Germinal center (tissue), 1 donor: ENCODE results near the gene RIN3.
A peak's percentile ranks its signal among the peaks of the same experiment; 100 is the strongest.

Source experiments
- DNase-seq: peaks from one replicate; pipeline ENCODE4 v3.0.0; 2012; ENCODE audit warnings: mixed read lengths, low spot score

Gene RIN3

GRCh38 chr14:92687681-92688433, 174.3 kb downstream of the RIN3 start:
- no peak for DNase-seq

GRCh38 chr14:92688434-92689375, 175.1 kb downstream of the RIN3 start:
- no peak for DNase-seq

GRCh38 chr14:92690171-92691011, 176.8 kb downstream of the RIN3 start:
- DNase-seq = no peak

DNA sequence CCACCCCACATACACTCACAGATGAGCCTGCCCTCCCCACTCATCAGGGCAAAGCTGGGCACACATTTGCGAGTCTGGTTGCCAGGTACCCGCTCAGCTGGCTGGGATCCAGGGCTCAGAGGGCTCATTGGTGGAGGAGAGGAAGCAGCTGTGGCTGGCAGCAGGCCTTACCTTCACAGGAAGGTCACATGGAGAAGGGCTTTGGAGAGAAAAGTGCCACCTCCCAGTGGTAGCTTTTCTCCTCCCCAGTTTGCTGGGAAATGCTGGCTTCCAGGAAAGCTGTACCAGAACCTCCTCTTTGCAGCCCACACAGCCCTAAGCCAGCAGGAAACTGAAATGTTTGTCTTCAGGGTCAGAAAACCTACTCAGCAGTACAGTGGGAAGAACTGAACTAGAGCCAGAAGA, 179.2 kb downstream of the RIN3 start:
- no peak for DNase-seq

GRCh38 chr14:92693998-92694795, 180.6 kb downstream of the RIN3 start:
- DNase-seq = no peak

DNA sequence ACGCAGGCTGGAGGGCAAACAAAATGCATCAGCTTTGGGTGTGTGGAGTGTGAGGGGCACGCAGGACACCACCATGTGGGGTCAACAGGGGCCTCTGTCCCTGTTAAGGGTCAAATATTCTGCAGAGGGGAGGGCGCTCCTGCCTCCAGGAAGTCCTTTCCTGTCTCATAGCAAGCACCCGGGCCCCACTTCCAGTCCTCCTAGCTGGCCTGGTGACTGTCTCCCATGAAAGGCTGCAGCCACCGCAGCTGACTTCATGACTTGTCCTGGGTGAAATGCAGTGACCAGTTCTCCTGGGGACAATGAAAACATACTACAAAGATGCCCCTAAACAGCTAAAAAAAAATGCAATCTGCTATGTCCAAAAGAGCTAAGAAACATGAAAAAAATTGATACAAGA, 181.2 kb downstream of the RIN3 start:
- DNase-seq = no peak

DNA sequence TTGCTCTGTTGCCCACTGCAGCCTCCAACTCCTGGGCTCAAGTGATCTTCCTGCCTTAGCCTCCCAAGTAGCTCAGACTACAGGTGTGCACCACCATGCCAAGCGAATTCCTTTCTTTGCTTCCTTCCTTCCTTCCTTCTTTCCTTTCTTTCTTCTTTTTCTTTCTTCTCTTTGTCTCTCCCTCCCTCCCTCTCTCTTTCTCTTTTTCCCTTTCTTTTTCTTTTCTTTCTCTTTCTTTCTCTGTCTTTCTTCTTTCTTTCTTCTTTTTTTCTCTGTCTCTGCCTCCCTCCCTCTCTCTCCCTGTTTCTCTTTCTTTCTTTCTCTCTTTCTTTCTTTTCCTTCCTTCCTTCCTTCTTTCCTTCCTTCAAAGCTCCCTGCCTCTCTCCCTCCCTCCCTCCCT, 182.0 kb downstream of the RIN3 start:
- no peak for DNase-seq

- no peak for DNase-seq
Observed at GRCh38 chr14:92696366-92696765, 182.8 kb downstream of the RIN3 start.

DNA sequence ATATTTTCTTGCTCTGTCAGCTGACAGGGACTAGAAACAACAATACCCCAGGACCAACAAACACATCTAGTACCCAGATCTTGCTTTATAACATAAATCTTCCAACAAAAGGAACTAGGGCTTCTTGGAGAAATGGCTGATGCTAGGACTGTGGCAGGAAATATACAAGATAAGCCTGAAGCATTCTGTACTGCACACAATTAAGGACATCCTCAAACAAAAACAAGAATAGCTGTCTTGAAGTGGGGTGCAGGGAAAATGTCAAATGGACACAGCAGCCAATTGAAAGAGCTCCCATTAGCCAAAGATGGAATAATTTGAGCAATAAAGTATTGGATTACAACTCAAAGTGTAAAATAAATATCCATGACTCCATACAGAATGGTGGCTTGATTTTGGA, 184.8 kb downstream of the RIN3 start:
- no peak for DNase-seq

- no peak for DNase-seq
Observed at GRCh38 chr14:92701826-92702225, 188.2 kb downstream of the RIN3 start.

- DNase-seq = no peak
Observed at GRCh38 chr14:92702441-92702918, 188.9 kb downstream of the RIN3 start.

GRCh38 chr14:92703516-92703915, 189.9 kb downstream of the RIN3 start:
- DNase-seq = no peak

- peak; percentile 75 for DNase-seq
Observed at GRCh38 chr14:92704036-92704804, 190.6 kb downstream of the RIN3 start.

GRCh38 chr14:92704821-92705220, 191.2 kb downstream of the RIN3 start:
- DNase-seq = no peak

- no peak for DNase-seq
Observed at GRCh38 chr14:92706386-92706785, 192.8 kb downstream of the RIN3 start.

DNA sequence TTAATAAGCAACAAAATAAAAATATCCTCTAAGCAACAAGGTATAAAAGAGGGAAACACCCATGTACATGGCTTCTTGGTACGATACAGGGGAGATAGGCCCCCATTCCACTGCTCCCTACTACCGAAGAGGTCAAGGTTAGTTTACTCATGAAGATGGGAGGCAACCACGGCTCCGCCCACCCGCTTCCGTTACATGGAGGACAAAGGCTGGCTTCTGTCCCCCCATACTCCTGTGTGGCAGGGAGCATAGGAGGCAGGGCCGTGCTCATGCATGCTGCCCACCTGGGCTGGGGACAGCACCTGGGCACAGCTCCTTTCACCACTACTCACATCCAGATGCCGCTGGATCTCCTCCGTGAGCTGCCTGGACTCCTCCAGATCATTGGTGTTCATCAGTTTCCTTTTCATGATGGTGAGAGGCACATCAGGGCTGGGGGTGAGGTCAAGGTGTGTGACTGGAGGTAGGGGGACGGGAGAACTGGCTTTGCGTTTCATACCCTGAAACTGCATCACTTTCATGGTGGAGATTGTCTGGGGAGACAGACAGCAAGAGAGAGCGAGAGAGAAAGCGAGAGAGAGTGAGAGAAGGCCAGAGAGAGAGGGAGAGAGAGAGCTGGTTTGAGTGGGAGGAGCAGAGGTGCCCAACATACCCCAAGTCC, 195.9 kb downstream of the RIN3 start:
- no peak for DNase-seq

- no peak for DNase-seq
Observed at GRCh38 chr14:92710001-92710341, 196.4 kb downstream of the RIN3 start.

GRCh38 chr14:92711976-92712653, 198.5 kb downstream of the RIN3 start:
- DNase-seq = no peak

- DNase-seq = no peak
Observed at GRCh38 chr14:92712654-92713051, 199.1 kb downstream of the RIN3 start.
